IgD-negative memory B cell (primary cell): Measurements from ENCODE around the gene RIT2. TPM values are rescaled to one million over a fixed set of nuclear protein-coding genes. Genes with fewer than 3 reads are reported as not detected.
A peak's percentile ranks its signal among the peaks of the same experiment; 100 is the strongest.

ENCODE experiments used
- H3K27ac Mint-ChIP-seq, 3 donors: one replicate each; pipeline ENCODE4 v1.8.0; 2020 to 2022; ENCODE audit warnings: mild to moderate bottlenecking in 3 of 3, mixed read lengths in 3 of 3, moderate library complexity in 1 of 3
- H3K27me3 Mint-ChIP-seq: one replicate; pipeline ENCODE4 v1.8.0; 2021; ENCODE audit warnings: mixed read lengths
- H3K36me3 Mint-ChIP-seq: one replicate; pipeline ENCODE4 v1.8.0; 2020; ENCODE audit warnings: mild to moderate bottlenecking, mixed read lengths
- H3K4me1 Mint-ChIP-seq, 3 donors: one replicate each; pipeline ENCODE4 v1.8.0; 2020 to 2022; ENCODE audit warnings: mixed read lengths in 3 of 3, mild to moderate bottlenecking in 1 of 3
- H3K4me3 Mint-ChIP-seq, 4 donors: one replicate each; pipeline ENCODE4 v1.8.0; 2020 to 2022; ENCODE audit warnings: mild to moderate bottlenecking in 4 of 4, mixed read lengths in 4 of 4, moderate library complexity in 3 of 4
- H3K9me3 Mint-ChIP-seq, 3 donors: one replicate each; pipeline ENCODE4 v1.8.0; 2020 to 2021; ENCODE audit warnings: mixed read lengths in 3 of 3, mild to moderate bottlenecking in 1 of 3
- polyA plus RNA-seq: library from polyadenylated mRNA; unstranded; fragments of 300-500 nt; fragmentation: Illumina TruSeq; gene quantifications from one replicate; pipeline ENCODE4 v1.2.3, GENCODE V29; 2021

RIT2 gene
- polyA plus RNA-seq, 1 donor from 2014 or later: not detected

GRCh38 chr18:43122955-43123354 lies 7.5 kb upstream of the RIT2 start:
- Mint-ChIP-seq H3K4me3 (no peak overlapping the region), H3K27ac (no peak overlapping the region), H3K27me3 (no peaks in the 10 kb centered on the region), H3K36me3 (no peaks in the 10 kb centered on the region), H3K4me1 (no peaks in the 10 kb centered on the region), H3K9me3 (peaks cover 0 to 3% (median 0%) of the 10 kb centered on the region in 3 donors)

GRCh38 chr18:43116699-43117294 lies 1.3 kb upstream of the RIT2 start:
- H3K4me3 Mint-ChIP-seq: no peak overlapping the region
- no peaks in the 10 kb centered on the region for H3K27me3 Mint-ChIP-seq
- peaks cover 0 to 1% (median 0%) of the 10 kb centered on the region in 3 donors for H3K9me3 Mint-ChIP-seq
- H3K36me3 Mint-ChIP-seq: no peaks in the 10 kb centered on the region
- no peak overlapping the region for H3K27ac Mint-ChIP-seq
- no peaks in the 10 kb centered on the region for H3K4me1 Mint-ChIP-seq

- H3K9me3 Mint-ChIP-seq: peaks cover 0 to 1% (median 0%) of the 10 kb centered on the region in 3 donors
- H3K27ac Mint-ChIP-seq: no peak overlapping the region
- peaks cover 2% of the 10 kb centered on the region for H3K36me3 Mint-ChIP-seq
- no peak overlapping the region for H3K4me3 Mint-ChIP-seq
- no peaks in the 10 kb centered on the region for H3K4me1 Mint-ChIP-seq
- no peaks in the 10 kb centered on the region for H3K27me3 Mint-ChIP-seq
Observed at GRCh38 chr18:43113220-43113895, 2.1 kb downstream of the RIT2 start.

- Mint-ChIP-seq H3K27me3 (no peaks in the 10 kb centered on the region), H3K4me3 (no peak overlapping the region), H3K9me3 (peaks cover 0 to 2% (median 0%) of the 10 kb centered on the region in 3 donors), H3K4me1 (no peaks in the 10 kb centered on the region), H3K27ac (no peak overlapping the region), H3K36me3 (peaks cover 2% of the 10 kb centered on the region)
Observed at GRCh38 chr18:43108882-43109281, 6.6 kb downstream of the RIT2 start.

- Mint-ChIP-seq H3K9me3 (peaks cover 0 to 2% (median 0%) of the 10 kb centered on the region in 3 donors), H3K27me3 (no peaks in the 10 kb centered on the region), H3K36me3 (peaks cover 2% of the 10 kb centered on the region), H3K4me1 (no peaks in the 10 kb centered on the region), H3K27ac (no peak overlapping the region), H3K4me3 (no peak overlapping the region)
Observed at GRCh38 chr18:43108469-43108868, 7.0 kb downstream of the RIT2 start.

GRCh38 chr18:43093646-43094045 lies 21.8 kb downstream of the RIT2 start:
- Mint-ChIP-seq H3K4me1 (no peaks in the 10 kb centered on the region), H3K27ac (no peak overlapping the region), H3K4me3 (no peak overlapping the region), H3K36me3 (no peaks in the 10 kb centered on the region), H3K27me3 (no peaks in the 10 kb centered on the region), H3K9me3 (peaks cover 0 to 9% (median 0%) of the 10 kb centered on the region in 3 donors)

GRCh38 chr18:43092539-43092938 lies 22.9 kb downstream of the RIT2 start:
- Mint-ChIP-seq H3K36me3 (no peaks in the 10 kb centered on the region), H3K4me1 (no peaks in the 10 kb centered on the region), H3K9me3 (peaks cover 0 to 6% (median 0%) of the 10 kb centered on the region in 3 donors), H3K27me3 (no peaks in the 10 kb centered on the region), H3K4me3 (no peak overlapping the region), H3K27ac (no peak overlapping the region)

- Mint-ChIP-seq H3K27ac (peak overlapping the region in 1 of 3 donors; percentile 7), H3K4me3 (no peak overlapping the region), H3K27me3 (no peaks in the 10 kb centered on the region), H3K4me1 (no peaks in the 10 kb centered on the region), H3K36me3 (no peaks in the 10 kb centered on the region), H3K9me3 (peaks cover 2 to 9% (median 8%) of the 10 kb centered on the region in 3 donors)
Observed at GRCh38 chr18:43081396-43081795, 34.1 kb downstream of the RIT2 start.

GRCh38 chr18:43080671-43081070 lies 34.8 kb downstream of the RIT2 start:
- Mint-ChIP-seq H3K27ac (no peak overlapping the region), H3K36me3 (no peaks in the 10 kb centered on the region), H3K4me3 (no peak overlapping the region), H3K4me1 (no peaks in the 10 kb centered on the region), H3K9me3 (peaks cover 2 to 9% (median 8%) of the 10 kb centered on the region in 3 donors), H3K27me3 (no peaks in the 10 kb centered on the region)

GRCh38 chr18:43079422-43079821 lies 36.1 kb downstream of the RIT2 start:
- no peaks in the 10 kb centered on the region for H3K4me1 Mint-ChIP-seq
- no peak overlapping the region for H3K27ac Mint-ChIP-seq
- no peak overlapping the region for H3K4me3 Mint-ChIP-seq
- H3K36me3 Mint-ChIP-seq: no peaks in the 10 kb centered on the region
- no peaks in the 10 kb centered on the region for H3K27me3 Mint-ChIP-seq
- H3K9me3 Mint-ChIP-seq: peaks cover 0 to 7% (median 5%) of the 10 kb centered on the region in 3 donors

GRCh38 chr18:43078478-43079092 lies 36.9 kb downstream of the RIT2 start:
- Mint-ChIP-seq H3K27ac (no peak overlapping the region), H3K4me3 (no peak overlapping the region), H3K9me3 (peaks cover 0 to 10% (median 5%) of the 10 kb centered on the region in 3 donors), H3K27me3 (no peaks in the 10 kb centered on the region), H3K4me1 (no peaks in the 10 kb centered on the region), H3K36me3 (no peaks in the 10 kb centered on the region)

- Mint-ChIP-seq H3K4me3 (no peak overlapping the region), H3K27ac (no peak overlapping the region), H3K27me3 (no peaks in the 10 kb centered on the region), H3K4me1 (no peaks in the 10 kb centered on the region), H3K36me3 (no peaks in the 10 kb centered on the region), H3K9me3 (peaks cover 0 to 5% (median 4%) of the 10 kb centered on the region in 3 donors)
Observed at GRCh38 chr18:43077510-43078308, 37.8 kb downstream of the RIT2 start.

GRCh38 chr18:43073771-43074170 lies 41.7 kb downstream of the RIT2 start:
- Mint-ChIP-seq H3K4me1 (no peaks in the 10 kb centered on the region), H3K4me3 (no peak overlapping the region), H3K36me3 (peaks cover 2% of the 10 kb centered on the region), H3K27ac (no peak overlapping the region), H3K27me3 (no peaks in the 10 kb centered on the region), H3K9me3 (peaks cover 0 to 4% (median 0%) of the 10 kb centered on the region in 3 donors)

- Mint-ChIP-seq H3K4me1 (no peaks in the 10 kb centered on the region), H3K4me3 (no peak overlapping the region), H3K27me3 (no peaks in the 10 kb centered on the region), H3K9me3 (peaks cover 0 to 7% (median 0%) of the 10 kb centered on the region in 3 donors), H3K27ac (no peak overlapping the region), H3K36me3 (peaks cover 2% of the 10 kb centered on the region)
Observed at GRCh38 chr18:43068781-43069180, 46.7 kb downstream of the RIT2 start.

GRCh38 chr18:43067570-43067969 lies 47.9 kb downstream of the RIT2 start:
- Mint-ChIP-seq H3K9me3 (peaks cover 0 to 7% (median 0%) of the 10 kb centered on the region in 3 donors), H3K27ac (no peak overlapping the region), H3K27me3 (no peaks in the 10 kb centered on the region), H3K4me3 (no peak overlapping the region), H3K36me3 (peaks cover 2% of the 10 kb centered on the region), H3K4me1 (no peaks in the 10 kb centered on the region)
